ENCODE measurements around the gene CHST12. TPM values are rescaled to one million over a fixed set of nuclear protein-coding genes. Genes with fewer than 3 reads are reported as not detected.

Gene CHST12
- polyA plus RNA-seq, 1 donor from 2014 or later: 6.4 TPM

GRCh38 chr7:2381881-2382509 lies 21.4 kb upstream of the CHST12 start:
- TF ChIP-seq SMC3 (conservative IDR thresholded peaks at IDR 0.05; ENCODE audit: poor library complexity) (no peak), EP300 (conservative IDR thresholded peaks at IDR 0.05; ENCODE audit: poor library complexity, severe bottlenecking) (no peak), TAF1 (IDR thresholded peaks at IDR 0.05; ENCODE audit: low read depth) (no peak), POLR2AphosphoS5 (IDR thresholded peaks at IDR 0.05) (no peak), EZH2 (IDR thresholded peaks at IDR 0.05; ENCODE audit: borderline replicate concordance, insufficient read depth, low read length, poor library complexity, severe bottlenecking) (no peak)
- Histone ChIP-seq H3K9ac (ENCODE audit: low read length) (no peak overlapping the region), H3K9me2 (ENCODE audit: insufficient read depth, low read length) (no peaks in the 10 kb centered on the region), H3K27me3 (ENCODE audit: insufficient read depth, low read depth, low read length) (no peaks in the 10 kb centered on the region), H3K4me2 (ENCODE audit: low read length) (no peak overlapping the region), H3K27ac (ENCODE audit: low read length) (no peak overlapping the region), H3K9me3 (ENCODE audit: low read length) (no peaks in the 10 kb centered on the region), H3K79me2 (replicated peaks; ENCODE audit: insufficient read depth, low read length) (no peaks in the 10 kb centered on the region), H4K20me1 (ENCODE audit: insufficient read depth) (no peaks in the 10 kb centered on the region), H3K4me3 (ENCODE audit: low read length) (no peak overlapping the region), H3K36me3 (ENCODE audit: insufficient read depth, low read length) (no peaks in the 10 kb centered on the region), H2AFZ (ENCODE audit: low read depth, low read length) (no peak overlapping the region), H3F3A (ENCODE audit: insufficient read depth, low read length, poor library complexity, severe bottlenecking) (no peaks in the 10 kb centered on the region)

GRCh38 chr7:2383543-2384274 lies 19.7 kb upstream of the CHST12 start:
- no peaks in the 10 kb centered on the region for H4K20me1 ChIP-seq (ENCODE audit: insufficient read depth)
- H3K27me3 ChIP-seq (ENCODE audit: insufficient read depth, low read depth, low read length): no peaks in the 10 kb centered on the region
- no peaks in the 10 kb centered on the region for H3K36me3 ChIP-seq (ENCODE audit: insufficient read depth, low read length)
- H3K9ac ChIP-seq (ENCODE audit: low read length): no peak overlapping the region
- no peaks in the 10 kb centered on the region for H3F3A ChIP-seq (ENCODE audit: insufficient read depth, low read length, poor library complexity, severe bottlenecking)
- no peak for TF ChIP-seq SMC3 (conservative IDR thresholded peaks at IDR 0.05; ENCODE audit: poor library complexity)
- no peak for TF ChIP-seq REST (IDR thresholded peaks at IDR 0.05; ENCODE audit: borderline replicate concordance)
- TF ChIP-seq CTCF (IDR thresholded peaks at IDR 0.05; ENCODE audit: poor library complexity, severe bottlenecking): no peak
- TF ChIP-seq POLR2AphosphoS5 (IDR thresholded peaks at IDR 0.05): no peak
- no peak overlapping the region for H3K4me2 ChIP-seq (ENCODE audit: low read length)
- no peaks in the 10 kb centered on the region for H3K79me2 ChIP-seq (replicated peaks; ENCODE audit: insufficient read depth, low read length)
- H3K9me2 ChIP-seq (ENCODE audit: insufficient read depth, low read length): no peaks in the 10 kb centered on the region
- H3K9me3 ChIP-seq (ENCODE audit: low read length): no peaks in the 10 kb centered on the region
- no peak overlapping the region for H2AFZ ChIP-seq (ENCODE audit: low read depth, low read length)
- H3K27ac ChIP-seq (ENCODE audit: low read length): no peak overlapping the region
- no peak overlapping the region for H3K4me3 ChIP-seq (ENCODE audit: low read length)

All from neural cell (in vitro differentiated cells).